K562 (cell line): ENCODE measurements around the gene PAQR4. TPM values are rescaled to one million over a fixed set of nuclear protein-coding genes. Genes with fewer than 3 reads are reported as not detected.

Experiments
- CAMTA2 ChIP-seq: fragments of 250-450 bp; sonication (Bioruptor Pico); conservative IDR thresholded peaks from 2 replicates; pipeline ENCODE4 v1.5.1; 2022
- HDAC2 ChIP-seq: fragments of 450-650 bp; IDR thresholded peaks from 2 replicates; pipeline ENCODE4 v1.6.1; 2016; ENCODE audit warnings: mild to moderate bottlenecking
- KAT2B ChIP-seq: IDR thresholded peaks from one replicate; pipeline ENCODE4 v1.6.1; 2012; ENCODE audit warnings: low read depth, mild to moderate bottlenecking, control low read depth, inconsistent platforms, low read length, moderate library complexity
- MEF2A ChIP-seq: IDR thresholded peaks from 2 replicates; pipeline ENCODE4 v1.6.1; 2011; ENCODE audit warnings: low read depth, mild to moderate bottlenecking, low read length, moderate library complexity; ENCODE audit not compliant: control insufficient read depth
- NCOA6 ChIP-seq: fragments of 450-650 bp; IDR thresholded peaks from 2 replicates; pipeline ENCODE4 v1.6.1; 2017; ENCODE audit warnings: mild to moderate bottlenecking
- NFE2L1 ChIP-seq: fragments of 450-650 bp; IDR thresholded peaks from 2 replicates; pipeline ENCODE4 v1.6.1; 2016; ENCODE audit warnings: missing genetic modification characterization, low read depth, mild to moderate bottlenecking, missing compliant biosample characterization, moderate library complexity, borderline replicate concordance
- POU5F1 ChIP-seq: fragments of 150-350 bp; IDR thresholded peaks from 2 replicates; pipeline ENCODE4 v1.6.1; 2014; ENCODE audit warnings: borderline replicate concordance, low read length, low read depth, mild to moderate bottlenecking; ENCODE audit not compliant: partially characterized antibody
- ZNF551 ChIP-seq: fragments of 250-450 bp; sonication (Bioruptor Pico); IDR thresholded peaks from 2 replicates; pipeline ENCODE4 v1.5.0; 2021; ENCODE audit warnings: mild to moderate bottlenecking, moderate library complexity
- ZNF696 ChIP-seq: fragments of 250-450 bp; sonication (Bioruptor Pico); conservative IDR thresholded peaks from 2 replicates; pipeline ENCODE4 v1.4.0; 2020; ENCODE audit warnings: mild to moderate bottlenecking, moderate library complexity
- ZSCAN32 ChIP-seq: fragments of 450-650 bp; formaldehyde crosslinking; IDR thresholded peaks from 2 replicates; pipeline ENCODE4 v1.4.0; 2020; ENCODE audit warnings: mild to moderate bottlenecking, moderate library complexity
- polyA plus RNA-seq, 8 experiments: library from polyadenylated mRNA; depleted of rRNA in 4 of 8; stranded (reverse) in 5 of 8; unstranded in 3 of 8; fragments of >200 nt; fragmentation: Nextera tagmentation in 2 of 8; fragmentation: Illumina TruSeq in 1 of 8; extraction: Ambion mirVana in 2 of 8; extraction: Trizol in 1 of 8; gene quantifications; 2 replicates each; pipeline versions ENCODE4 v1.2.1 to v1.2.3, GENCODE V29; 2011 to 2014; ENCODE audit warnings: inconsistent platforms in 1 of 8, missing spikeins in 1 of 8
- total RNA-seq, 7 experiments: library from RNA; depleted of rRNA in 6 of 7; stranded (reverse); fragments of >200 nt in 6 of 7; fragmentation: Illumina TruSeq in 2 of 7; extraction: Trizol in 2 of 7; gene quantifications; 2 replicates each; pipeline versions ENCODE4 v1.2.1 to v1.2.3, GENCODE V29; 2011 to 2021; ENCODE audit warnings: low replicate concordance in 1 of 7
- TF ChIP-seq, protein P1 (sequence below): fragments of 250-450 bp; sonication (Bioruptor Pico); IDR thresholded peaks from 2 replicates; pipeline ENCODE4 v1.9.0; 2021; ENCODE audit warnings: mild to moderate bottlenecking
- TF ChIP-seq, protein P2 (sequence below): IDR thresholded peaks from 2 replicates; pipeline ENCODE4 v1.6.1; 2014; ENCODE audit warnings: antibody characterized with exemption
- TF ChIP-seq, protein P3 (sequence below), 2 experiments: fragments of 450-650 bp; IDR thresholded peaks; 2 replicates each; pipeline ENCODE4 v1.6.1; 2016; ENCODE audit warnings: mild to moderate bottlenecking in 2 of 2, borderline replicate concordance in 1 of 2, low read depth in 1 of 2, moderate library complexity in 1 of 2
- TF ChIP-seq, protein P4 (sequence below): fragments of 450-650 bp; IDR thresholded peaks from 2 replicates; pipeline ENCODE4 v1.6.1; 2016; ENCODE audit warnings: missing biosample characterization, missing genetic modification characterization
- TF ChIP-seq, protein P5 (sequence below): fragments of 450-650 bp; conservative IDR thresholded peaks from 2 replicates; pipeline ENCODE4 v1.6.1; 2016; ENCODE audit warnings: missing genetic modification characterization, low read depth, mild to moderate bottlenecking, missing compliant biosample characterization, moderate library complexity

The PAQR4 gene
- total and polyA plus RNA-seq, 9 of the 15 experiments (the other 6 are each of a cell fraction or from before 2014, with no cell fraction given): 0.62 to 40.4 (median 19.5) TPM

DNA sequence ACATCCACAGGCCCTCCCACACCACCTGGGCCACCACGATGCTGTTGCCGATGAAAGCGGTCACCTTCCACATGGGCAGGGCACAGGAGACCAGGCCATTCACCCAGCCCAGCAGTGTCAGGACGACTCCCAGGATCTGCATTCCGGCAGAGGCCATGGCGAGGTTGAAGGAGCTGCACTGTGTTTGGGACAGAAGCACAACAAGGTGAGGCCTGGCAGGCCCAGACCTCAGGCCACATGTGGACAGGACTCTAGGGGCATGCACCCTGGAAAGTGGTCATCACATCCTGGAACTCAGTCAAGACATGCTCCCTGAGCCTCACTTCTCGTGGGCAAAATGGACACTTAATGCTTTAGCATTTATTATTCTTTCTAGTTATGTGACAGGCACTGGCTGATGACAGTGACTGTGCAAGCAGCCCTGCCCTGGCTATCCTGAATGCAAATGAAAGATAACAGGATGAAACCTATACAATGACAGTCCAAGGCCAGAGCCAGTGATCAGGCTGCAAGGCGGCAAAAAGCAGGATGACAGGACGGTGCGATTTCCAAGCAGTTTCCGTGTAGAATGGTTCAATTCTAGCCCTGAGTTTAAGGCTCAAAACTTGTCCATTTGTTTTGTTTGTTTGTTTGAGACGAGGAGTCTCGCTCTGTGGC, 46.8 kb downstream of the PAQR4 start (continued):
- TF ChIP-seq, protein P1, sequence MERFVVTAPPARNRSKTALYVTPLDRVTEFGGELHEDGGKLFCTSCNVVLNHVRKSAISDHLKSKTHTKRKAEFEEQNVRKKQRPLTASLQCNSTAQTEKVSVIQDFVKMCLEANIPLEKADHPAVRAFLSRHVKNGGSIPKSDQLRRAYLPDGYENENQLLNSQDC (CRISPR knock-in tag): no peak
- no peak for TF ChIP-seq CAMTA2 (CRISPR knock-in tag)
- TF ChIP-seq NFE2L1 (tag): no peak
- no peak for TF ChIP-seq POU5F1
- TF ChIP-seq, protein P2, sequence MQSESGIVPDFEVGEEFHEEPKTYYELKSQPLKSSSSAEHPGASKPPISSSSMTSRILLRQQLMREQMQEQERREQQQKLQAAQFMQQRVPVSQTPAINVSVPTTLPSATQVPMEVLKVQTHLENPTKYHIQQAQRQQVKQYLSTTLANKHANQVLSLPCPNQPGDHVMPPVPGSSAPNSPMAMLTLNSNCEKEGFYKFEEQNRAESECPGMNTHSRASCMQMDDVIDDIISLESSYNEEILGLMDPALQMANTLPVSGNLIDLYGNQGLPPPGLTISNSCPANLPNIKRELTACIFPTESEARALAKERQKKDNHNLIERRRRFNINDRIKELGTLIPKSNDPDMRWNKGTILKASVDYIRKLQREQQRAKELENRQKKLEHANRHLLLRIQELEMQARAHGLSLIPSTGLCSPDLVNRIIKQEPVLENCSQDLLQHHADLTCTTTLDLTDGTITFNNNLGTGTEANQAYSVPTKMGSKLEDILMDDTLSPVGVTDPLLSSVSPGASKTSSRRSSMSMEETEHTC: no peak
- no peak for TF ChIP-seq NCOA6
- TF ChIP-seq, protein P3, sequence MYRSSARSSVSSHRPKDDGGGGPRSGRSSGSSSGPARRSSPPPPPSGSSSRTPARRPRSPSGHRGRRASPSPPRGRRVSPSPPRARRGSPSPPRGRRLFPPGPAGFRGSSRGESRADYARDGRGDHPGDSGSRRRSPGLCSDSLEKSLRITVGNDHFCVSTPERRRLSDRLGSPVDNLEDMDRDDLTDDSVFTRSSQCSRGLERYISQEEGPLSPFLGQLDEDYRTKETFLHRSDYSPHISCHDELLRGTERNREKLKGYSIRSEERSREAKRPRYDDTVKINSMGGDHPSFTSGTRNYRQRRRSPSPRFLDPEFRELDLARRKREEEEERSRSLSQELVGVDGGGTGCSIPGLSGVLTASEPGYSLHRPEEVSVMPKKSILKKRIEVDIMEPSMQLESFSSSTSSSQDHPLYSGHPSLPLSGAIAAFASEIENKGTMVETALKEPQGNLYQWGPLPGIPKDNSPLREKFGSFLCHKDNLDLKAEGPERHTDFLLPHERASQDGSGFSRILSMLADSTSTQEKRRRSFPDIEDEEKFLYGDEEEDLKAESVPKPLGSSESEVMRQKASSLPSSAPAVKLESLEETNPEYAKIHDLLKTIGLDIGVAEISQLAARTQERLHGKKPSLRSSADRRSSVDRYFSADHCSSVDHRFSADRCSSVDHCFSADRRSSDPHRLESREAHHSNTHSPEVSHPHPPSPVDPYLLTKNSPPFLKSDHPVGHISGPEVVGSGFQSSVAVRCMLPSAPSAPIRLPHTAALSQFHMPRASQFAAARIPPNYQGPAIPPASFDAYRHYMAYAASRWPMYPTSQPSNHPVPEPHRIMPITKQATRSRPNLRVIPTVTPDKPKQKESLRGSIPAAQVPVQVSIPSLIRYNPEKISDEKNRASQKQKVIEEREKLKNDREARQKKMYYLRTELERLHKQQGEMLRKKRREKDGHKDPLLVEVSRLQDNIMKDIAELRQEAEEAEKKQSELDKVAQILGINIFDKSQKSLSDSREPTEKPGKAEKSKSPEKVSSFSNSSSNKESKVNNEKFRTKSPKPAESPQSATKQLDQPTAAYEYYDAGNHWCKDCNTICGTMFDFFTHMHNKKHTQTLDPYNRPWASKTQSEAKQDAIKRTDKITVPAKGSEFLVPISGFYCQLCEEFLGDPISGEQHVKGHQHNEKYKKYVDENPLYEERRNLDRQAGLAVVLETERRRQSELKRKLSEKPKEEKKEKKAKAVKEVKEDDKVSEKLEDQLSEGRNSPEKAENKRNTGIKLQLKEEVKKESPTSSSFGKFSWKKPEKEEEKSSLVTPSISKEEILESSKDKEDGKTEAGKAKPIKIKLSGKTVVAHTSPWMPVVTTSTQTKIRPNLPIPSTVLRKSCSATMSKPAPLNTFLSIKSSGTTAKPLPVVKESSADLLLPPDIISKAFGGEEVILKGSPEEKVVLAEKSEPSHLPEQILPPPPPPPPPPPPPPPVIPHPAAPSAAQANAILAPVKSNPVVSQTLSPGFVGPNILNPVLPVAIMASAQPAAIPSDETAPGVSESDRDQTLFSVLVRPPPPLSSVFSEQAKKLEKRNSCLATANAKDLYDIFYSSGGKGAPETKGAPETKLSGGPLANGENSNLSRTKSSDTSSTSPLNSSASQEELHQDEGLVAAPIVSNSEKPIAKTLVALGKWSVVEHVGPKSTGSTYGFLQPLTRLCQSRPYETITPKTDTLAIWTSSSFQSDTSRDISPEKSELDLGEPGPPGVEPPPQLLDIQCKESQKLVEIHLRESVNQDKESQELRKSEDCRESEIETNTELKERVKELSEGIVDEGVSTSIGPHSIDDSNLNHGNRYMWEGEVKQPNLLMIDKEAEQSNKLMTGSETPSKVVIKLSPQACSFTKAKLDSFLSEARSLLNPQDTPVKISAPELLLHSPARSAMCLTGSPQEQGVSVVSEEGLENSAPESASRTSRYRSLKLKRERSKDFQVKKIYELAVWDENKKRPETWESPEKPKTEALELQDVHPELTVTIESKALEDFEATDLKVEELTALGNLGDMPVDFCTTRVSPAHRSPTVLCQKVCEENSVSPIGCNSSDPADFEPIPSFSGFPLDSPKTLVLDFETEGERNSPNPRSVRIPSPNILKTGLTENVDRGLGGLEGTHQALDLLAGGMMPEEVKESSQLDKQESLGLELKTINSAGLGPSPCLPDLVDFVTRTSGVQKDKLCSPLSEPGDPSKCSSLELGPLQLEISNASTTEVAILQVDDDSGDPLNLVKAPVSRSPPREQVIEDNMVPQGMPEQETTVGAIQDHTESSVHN (IDR thresholded peaks at IDR 0.05; ENCODE audit: borderline replicate concordance in 1 of 2, low read depth in 1 of 2): no peak
- TF ChIP-seq ZNF696 (CRISPR knock-in tag): no peak
- no peak for TF ChIP-seq HDAC2
- TF ChIP-seq MEF2A: no peak
- no peak for TF ChIP-seq KAT2B
- TF ChIP-seq, protein P4, sequence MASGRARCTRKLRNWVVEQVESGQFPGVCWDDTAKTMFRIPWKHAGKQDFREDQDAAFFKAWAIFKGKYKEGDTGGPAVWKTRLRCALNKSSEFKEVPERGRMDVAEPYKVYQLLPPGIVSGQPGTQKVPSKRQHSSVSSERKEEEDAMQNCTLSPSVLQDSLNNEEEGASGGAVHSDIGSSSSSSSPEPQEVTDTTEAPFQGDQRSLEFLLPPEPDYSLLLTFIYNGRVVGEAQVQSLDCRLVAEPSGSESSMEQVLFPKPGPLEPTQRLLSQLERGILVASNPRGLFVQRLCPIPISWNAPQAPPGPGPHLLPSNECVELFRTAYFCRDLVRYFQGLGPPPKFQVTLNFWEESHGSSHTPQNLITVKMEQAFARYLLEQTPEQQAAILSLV: no peak
- no peak for TF ChIP-seq ZNF551 (CRISPR knock-in tag)
- TF ChIP-seq, protein P5, sequence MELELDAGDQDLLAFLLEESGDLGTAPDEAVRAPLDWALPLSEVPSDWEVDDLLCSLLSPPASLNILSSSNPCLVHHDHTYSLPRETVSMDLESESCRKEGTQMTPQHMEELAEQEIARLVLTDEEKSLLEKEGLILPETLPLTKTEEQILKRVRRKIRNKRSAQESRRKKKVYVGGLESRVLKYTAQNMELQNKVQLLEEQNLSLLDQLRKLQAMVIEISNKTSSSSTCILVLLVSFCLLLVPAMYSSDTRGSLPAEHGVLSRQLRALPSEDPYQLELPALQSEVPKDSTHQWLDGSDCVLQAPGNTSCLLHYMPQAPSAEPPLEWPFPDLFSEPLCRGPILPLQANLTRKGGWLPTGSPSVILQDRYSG (tag): 0 out of 2 replicates have a peak, but pooled peaks have one; percentile 47
- TF ChIP-seq ZSCAN32 (CRISPR knock-in tag): no peak
